HG03571 (cell line): ENCODE measurements around the gene C1orf21.
"Not testable (repeated sequence)": the region's sequence is repeated elsewhere in the genome, so short reads cannot be mapped to it uniquely, and the experiment has no call there.

Source experiments
- ATAC-seq: cut with Tn5 transposase; IDR thresholded peaks from one replicate; pipeline ENCODE4 v1.9.1; 2021; ENCODE audit not compliant: unreplicated experiment

The C1orf21 gene

DNA sequence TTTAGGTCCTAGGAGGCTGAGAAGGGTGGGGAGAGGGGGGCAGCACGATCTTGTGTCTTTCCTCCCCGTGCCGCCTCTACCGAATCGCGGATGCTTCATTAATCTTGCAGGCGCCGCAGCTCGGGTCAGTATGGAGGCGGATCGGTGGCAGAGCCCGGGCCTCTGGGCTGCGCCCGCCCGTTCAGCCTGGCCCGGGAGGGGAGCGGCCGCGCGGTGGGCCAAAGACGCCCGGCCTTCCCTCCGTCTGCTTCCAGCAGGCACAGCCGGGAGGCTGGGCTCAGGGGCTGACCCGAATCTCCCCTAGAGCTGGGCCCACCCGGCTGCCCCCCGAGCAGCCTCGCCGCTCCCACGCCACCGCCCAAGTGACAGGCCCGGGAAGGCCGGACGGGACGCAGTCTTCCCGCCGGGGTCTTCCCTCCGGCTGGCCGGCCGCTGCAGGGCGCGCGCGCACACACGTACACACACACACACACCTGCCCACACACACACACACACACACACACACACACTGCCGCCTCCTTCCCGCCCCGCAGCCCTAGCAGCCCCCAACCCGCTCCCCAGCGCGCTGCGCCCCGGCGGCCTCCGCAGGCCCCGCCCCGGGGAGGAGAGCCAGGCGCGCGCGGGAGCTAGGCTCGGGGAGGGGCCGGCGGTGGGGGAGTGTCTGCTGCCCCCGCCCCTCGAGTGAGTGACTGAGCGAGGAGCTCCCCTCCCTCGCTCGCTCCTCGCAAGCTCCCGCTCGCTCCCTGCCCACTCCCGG is at the start of gene C1orf21:
C1orf21 (plus strand) TSS at position 718 of the 757 bp plus-strand sequence. CDS start 90,481 bp downstream, outside the sequence.
- peak; percentile 80 for ATAC-seq

- not testable (repeated sequence) for ATAC-seq
Measured at GRCh38 chr1:184337865-184338264, 49.0 kb upstream of the C1orf21 start.

DNA sequence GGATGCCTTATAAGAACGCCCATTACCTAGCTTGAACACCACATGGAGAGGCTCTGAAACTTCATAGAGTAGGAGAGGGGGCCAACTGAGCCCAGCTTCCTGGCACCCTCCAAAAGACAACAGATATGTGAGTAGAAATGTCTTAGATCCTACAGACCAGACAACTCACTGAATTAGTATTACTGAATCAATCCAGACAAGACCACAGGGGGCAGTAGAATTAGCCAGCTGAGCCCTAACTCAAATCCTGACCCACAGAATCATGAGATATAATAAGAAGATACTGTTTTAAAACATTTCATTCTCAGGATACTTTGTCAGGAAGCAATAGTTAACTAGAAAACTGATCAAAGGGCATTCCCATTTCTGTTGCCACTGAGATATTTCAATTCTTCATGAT is 45.8 kb upstream of the C1orf21 start:
- no peak for ATAC-seq

- no peak for ATAC-seq
Measured at GRCh38 chr1:184350573-184350972, 36.3 kb upstream of the C1orf21 start.

- no peak for ATAC-seq
Measured at GRCh38 chr1:184351416-184351975, 35.3 kb upstream of the C1orf21 start.

DNA sequence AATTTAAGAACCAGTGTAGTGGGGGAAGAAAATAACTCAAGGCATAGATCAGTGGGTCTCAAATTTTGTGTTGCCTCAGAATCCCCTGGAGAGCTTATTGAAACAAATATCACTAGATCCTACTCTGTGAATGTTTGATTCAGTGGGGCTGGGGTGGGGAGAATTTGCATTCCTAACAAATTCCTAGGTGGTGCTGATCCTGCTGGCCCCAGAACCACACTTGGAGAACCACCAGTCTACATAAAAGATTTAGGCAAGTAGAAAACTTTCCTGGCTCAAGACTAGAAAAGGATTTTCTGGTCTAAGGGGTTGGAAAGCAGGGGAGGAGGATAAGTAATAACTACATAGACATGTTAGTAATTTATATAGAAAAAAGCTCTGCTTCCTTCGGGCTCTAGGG is 34.1 kb upstream of the C1orf21 start:
- no peak for ATAC-seq

DNA sequence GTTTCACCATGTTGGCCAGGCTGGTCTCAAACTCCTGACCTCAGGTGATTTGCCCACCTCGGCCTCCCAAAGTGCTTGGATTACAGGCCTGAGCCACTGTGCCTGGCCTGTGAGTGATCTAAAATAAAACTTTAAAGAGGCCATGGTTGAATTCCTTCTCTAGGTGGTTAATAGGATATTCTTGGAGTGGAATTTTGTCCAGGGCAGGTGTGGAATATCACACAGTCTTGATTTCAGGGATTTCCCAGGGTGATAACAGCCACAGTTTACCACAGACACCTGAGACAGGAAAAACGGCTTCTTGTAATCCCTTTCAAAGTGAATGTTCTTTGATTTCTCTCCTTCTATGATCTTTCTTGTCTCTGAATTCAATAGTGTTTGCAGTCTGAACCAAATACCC is 32.1 kb upstream of the C1orf21 start:
- ATAC-seq, result no peak

DNA sequence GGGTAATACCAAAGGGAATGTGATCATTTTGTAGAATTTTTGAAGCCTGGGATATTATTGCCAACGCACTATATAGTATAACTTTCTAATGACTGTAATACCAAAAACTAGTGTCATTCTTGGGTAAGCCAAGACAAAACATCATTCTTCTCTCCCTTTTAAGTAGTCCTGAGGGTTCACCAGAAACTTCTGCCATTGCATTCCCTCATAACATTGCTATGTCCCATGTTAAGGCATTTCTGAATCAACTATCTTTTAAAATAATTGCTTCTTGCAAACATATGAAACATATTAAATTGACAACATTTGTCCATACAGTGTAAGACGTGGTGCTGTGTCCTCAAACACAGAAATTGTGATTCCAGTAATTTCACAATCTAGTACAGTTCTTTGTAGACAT is 29.9 kb upstream of the C1orf21 start:
- no peak for ATAC-seq

DNA sequence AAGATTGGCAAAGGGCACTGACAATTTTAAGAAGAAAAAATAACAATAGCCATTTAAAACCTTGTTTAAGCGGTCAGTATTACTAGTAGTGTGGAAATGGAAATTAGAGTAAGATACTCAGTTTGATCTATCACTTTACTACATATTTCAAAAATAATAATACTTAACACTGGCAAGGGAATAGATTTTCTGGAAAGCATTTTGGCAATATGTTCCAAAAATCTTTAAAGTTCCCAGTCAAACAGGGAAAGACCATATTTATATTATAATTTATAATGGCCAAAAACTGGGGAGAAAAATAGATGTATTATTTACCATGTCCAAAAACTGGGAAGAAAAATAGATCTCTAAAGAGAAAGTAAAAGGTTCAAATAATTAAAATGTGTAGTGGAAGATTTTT is 28.6 kb upstream of the C1orf21 start:
- no peak for ATAC-seq

DNA sequence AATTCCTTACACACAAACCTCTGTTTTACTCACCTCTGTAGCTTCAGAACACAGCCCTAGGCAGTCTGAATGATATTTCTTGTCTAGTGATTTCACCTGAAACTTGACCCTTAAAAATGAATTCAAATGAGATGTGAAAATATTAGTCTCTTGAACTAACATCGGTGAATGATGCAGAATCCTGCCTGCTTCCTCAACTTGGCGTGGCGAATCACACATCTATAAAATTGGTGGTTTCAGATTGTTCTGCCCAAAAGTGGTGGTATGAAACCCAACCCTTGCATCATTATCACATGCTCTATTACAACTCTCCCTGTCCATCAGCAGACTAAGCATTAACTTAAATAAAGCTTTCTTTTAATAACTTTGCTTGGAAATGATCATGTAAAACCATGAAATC is 26.9 kb upstream of the C1orf21 start:
- no peak for ATAC-seq

GRCh38 chr1:184362876-184363275 is 24.0 kb upstream of the C1orf21 start:
- no peak for ATAC-seq

DNA sequence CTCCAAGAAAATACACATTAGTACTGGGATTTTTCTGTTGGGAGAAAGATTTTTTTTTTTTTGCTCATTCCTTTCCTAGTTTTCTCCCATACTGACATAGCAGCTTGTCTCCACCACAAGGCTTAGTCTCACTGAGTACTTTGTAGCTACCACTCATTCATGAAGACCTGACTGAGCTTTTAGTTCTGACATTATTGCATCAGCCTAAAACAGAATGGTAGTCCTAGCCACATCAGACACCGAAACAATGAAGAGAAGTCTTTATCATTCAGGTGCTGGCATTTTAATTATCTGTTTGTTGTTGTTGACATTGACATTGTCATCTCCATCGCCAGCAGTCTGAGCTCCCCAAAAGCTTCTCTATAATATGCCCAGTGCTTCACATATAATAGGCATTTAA is 21.1 kb upstream of the C1orf21 start:
- ATAC-seq, result no peak

DNA sequence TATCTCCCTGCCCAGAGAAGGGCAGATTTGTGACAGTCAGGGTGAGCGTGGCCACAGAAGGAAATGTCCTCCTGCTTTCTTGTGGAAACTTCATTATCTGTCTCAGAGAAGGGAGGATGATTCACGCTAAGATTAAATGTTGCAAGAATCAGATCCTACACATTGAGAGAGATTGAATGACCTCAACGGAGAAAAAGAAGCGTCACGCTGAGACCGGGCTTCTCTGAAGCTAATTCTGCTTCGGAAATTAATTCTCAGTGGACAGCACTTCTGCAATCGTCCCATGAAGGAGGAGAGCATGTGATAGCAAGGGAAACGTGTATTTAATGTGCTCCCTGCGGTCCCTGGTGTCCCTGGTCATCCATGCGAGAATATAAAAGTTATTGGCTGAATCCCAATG is 19.8 kb upstream of the C1orf21 start:
- no peak for ATAC-seq

DNA sequence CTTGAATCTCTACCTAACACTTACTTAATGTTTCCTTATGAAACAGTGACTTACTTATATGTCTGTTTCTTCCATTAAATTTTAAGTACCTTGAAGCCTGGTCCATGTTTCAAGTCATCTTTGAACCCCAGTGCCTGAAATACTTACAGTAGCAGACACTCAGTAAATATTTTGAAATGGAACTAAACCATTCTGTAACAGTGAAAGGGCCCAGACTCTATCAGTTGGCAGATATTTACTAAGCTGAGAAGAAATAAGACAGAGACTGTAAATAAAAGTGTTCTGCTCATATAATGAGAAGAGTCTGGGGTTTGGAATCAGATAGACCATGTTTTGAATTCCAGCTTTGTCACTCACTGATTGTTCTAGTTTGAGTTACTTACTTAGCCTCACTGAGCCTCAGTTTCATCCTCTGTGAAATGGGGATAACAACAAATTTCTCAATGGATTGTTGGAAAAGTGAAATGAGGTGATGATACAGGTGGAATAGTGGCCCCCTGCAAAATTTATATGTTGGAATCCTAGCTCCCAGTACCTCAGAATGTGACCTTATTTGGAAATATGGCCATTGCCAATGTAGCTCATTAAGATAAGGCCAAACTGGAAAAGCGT is 19.3 kb upstream of the C1orf21 start:
- no peak for ATAC-seq

DNA sequence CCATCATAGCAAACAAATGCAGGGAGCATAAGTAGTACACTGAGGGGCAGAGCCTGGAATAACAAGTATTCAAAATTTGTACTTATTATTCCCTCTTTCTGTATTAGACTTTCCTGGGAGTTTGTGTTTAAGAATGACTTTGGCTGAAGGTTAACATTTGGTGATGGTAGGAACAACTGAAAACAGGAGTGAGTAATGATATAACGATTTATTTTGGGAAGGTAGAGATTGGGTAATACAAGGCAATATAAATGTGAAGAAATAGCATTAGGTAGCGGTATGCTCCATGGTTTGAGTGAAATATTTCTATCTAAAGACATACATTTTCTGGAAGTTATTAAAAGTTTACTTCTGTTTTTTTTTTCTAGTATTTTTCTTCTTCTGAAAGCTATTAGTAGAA is 18.5 kb upstream of the C1orf21 start:
- no peak for ATAC-seq

DNA sequence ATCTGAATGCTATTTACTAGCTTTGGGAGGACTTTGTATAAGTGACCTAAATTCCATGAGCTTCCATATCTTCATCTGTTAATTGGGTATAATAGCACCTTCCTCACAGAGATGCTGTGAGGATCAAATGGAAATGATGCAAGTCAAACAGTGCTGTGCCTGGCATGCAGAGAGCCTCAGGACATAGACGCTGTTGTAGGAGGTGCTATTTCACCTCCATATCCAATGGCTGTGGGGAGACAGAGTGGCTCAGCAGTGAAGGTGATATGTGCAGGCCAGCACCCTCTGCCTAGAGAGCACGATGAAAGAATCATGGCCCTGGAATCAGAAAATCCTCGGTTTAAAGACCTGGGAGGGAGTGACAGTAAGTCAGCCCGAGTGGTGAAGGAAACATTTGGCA is 16.0 kb upstream of the C1orf21 start:
- ATAC-seq, result no peak

GRCh38 chr1:184373155-184373554 is 13.7 kb upstream of the C1orf21 start:
- ATAC-seq, result no peak

GRCh38 chr1:184376369-184376768 is 10.5 kb upstream of the C1orf21 start:
- ATAC-seq, result no peak

DNA sequence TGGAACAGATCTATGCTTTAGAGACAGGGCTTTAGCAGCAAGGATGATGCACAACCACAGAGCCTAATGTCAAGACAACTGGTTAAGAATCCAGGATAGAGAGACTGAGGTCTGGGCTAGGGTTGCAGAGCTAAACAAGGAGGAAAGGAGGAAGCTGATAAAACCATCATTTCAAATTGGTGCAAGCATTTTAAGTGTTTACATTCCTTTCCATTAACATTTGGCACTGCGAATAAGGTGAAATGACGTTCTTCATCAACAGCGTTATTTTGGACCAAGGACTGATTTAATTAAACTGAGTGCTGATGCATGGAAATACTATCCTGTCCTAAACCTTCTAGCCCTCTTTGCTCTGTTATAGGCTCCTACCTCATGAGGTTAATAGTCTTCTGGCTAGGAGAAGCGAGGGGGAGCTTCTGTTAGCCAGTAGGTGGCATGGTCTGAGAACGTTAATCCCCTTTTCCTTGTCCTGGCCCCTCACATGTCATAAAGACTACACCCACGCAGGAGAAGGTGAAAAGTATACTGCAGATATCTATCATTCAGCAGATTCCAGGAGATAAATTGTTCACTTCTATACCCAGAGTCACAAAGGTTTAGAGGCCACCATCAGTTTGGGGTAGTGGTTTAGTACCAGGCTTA is 7.6 kb upstream of the C1orf21 start:
- no peak for ATAC-seq

DNA sequence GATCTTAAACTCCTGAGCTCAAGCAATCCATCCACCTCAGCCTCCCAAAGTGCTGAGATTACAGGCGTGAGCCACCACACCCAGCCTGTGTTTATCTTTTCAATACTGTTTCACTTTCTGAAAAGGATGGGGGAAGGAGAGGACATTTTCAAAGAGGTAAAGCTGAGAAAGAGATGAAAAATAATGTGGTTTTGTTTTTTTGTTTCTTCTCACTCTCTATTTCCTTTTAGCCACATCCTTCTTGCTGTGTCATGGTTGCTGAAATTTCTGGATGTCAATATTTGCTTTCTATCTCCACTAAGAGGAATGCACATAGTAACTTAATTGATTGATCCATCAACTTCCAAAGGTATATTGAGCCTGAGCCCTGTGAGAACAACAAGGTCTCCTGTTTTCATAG is 6.4 kb upstream of the C1orf21 start:
- no peak for ATAC-seq

DNA sequence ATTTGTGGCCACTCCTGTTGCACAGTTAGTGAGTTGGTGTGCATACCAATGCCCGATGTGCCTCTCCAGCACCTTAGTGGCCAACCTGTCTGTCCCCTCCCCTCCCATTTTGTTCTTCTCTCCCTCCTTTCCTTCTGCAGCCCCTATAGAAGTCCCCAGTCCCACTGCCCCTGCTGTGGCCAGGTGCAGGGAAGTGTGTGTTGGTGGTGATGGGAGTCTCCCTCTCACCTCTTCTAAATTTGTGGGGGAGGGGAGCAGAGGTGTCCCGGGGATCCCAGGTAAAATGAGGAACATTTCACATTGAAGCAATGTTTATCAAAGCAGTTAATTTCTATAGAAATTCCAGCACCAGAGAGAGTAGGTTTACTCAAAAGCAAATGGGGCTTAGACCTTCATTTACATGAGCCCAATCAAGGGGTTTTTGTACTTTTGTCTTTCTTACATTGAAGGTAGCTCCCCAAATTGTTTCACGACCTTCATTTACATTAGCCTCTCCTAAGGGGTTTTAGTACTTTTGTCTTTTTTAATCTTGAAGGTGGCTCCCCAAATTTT is 3.0 kb upstream of the C1orf21 start:
- no peak for ATAC-seq

- ATAC-seq, result no peak
Measured at GRCh38 chr1:184385865-184386311, 941 bp upstream of the C1orf21 start.
